GM21529 (cell line): ENCODE data around the gene METTL17.
"Not testable (repeated sequence)": the region's sequence is repeated elsewhere in the genome, so short reads cannot be mapped to it uniquely, and the experiment has no call there.

Experiments
- ATAC-seq: cut with Tn5 transposase; IDR thresholded peaks from one replicate; pipeline ENCODE4 v1.9.1; 2021; ENCODE audit not compliant: unreplicated experiment

METTL17 gene

GRCh38 chr14:20989471-20989786, 351 bp upstream of the METTL17 start:
- ATAC-seq: no peak

- no peak for ATAC-seq
Observed at GRCh38 chr14:20996521-20996920, 6.7 kb downstream of the METTL17 start.

- ATAC-seq: no peak
Observed at GRCh38 chr14:20997115-20997514, 7.3 kb downstream of the METTL17 start.

- no peak for ATAC-seq
Observed at GRCh38 chr14:20997564-20997963, 7.8 kb downstream of the METTL17 start.

DNA sequence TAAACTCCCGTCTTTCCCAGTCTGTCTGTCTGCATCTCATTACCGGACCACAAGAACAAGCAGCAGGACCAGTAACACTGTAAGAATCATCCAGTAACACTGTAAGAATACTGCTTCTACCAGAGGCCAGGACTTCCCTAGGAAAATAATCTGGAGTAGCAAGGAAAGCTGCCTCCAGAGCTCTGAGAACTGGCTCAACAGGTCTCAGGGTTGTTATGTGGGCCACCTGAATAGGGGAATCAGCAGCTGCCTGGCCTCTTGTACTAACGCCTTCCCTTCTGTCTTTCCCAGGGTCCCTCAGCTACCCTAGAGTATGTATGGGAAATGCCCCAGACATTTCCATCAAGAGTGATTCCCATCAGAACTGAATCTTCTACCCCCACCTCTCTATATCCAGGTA, 8.4 kb downstream of the METTL17 start:
- no peak for ATAC-seq

GRCh38 chr14:20998674-20999366, 9.0 kb downstream of the METTL17 start, which contains the start of gene SLC39A2:
Gene SLC39A2 (plus strand): TSS chr14:20999293. CDS start chr14:20999447, 154 bp downstream.
- ATAC-seq: no peak

- no peak for ATAC-seq
Observed at GRCh38 chr14:20999591-20999990, 9.8 kb downstream of the METTL17 start.

DNA sequence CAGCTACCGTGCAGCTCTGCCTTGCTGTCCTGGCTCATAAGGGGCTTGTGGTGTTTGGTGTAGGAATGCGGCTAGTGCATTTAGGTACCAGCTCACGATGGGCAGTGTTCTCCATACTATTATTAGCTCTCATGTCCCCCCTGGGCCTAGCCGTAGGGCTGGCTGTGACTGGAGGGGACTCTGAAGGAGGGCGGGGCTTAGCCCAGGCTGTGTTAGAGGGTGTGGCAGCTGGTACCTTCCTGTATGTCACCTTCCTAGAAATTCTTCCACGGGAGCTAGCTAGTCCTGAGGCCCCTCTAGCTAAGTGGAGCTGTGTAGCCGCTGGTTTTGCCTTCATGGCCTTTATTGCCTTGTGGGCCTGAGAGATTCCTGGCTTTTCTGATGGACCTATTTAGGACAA, 11.4 kb downstream of the METTL17 start:
- ATAC-seq: no peak

GRCh38 chr14:21003788-21004346, 14.1 kb downstream of the METTL17 start:
- no peak for ATAC-seq

DNA sequence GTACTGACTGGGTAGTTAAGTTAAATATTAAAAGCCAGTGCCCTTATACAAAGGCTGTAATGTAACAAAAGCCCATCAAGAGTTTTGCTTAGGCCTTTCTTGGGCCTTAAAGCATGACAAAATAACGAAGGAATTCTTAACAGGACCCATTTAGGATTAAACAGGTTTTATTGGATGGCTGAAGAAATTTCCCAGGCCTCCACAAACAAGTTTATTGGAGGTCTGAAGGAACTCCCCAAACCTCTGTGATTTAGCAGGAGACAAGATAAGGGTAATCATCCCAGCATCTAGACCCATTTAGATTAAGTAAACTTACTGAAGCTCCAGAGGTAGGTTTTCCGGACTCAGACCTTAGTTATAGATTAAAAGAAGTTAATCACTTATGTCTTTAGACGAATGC, 19.9 kb downstream of the METTL17 start:
- not testable (repeated sequence) for ATAC-seq

DNA sequence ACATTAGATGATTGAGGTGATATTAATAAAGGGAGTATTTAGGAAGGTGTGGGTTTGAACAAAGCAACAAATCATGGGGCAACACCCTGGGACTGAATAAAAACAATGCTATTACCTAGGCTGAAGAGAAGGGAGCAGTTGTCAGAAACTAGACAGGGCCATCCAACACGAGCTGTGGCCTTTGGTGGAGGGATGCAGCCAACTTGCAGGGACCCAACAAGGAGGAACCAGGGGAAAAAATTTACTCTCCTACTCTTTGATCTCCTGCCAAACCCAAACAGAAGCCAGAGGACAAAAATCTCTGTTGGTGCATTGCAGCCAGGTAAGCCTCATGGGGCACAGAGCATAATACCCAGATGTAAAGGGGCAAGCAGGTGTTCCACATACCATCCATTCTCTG, 21.4 kb downstream of the METTL17 start:
- ATAC-seq: no peak

- peak; percentile 57 for ATAC-seq
Observed at GRCh38 chr14:21014761-21015190, 25.0 kb downstream of the METTL17 start.

DNA sequence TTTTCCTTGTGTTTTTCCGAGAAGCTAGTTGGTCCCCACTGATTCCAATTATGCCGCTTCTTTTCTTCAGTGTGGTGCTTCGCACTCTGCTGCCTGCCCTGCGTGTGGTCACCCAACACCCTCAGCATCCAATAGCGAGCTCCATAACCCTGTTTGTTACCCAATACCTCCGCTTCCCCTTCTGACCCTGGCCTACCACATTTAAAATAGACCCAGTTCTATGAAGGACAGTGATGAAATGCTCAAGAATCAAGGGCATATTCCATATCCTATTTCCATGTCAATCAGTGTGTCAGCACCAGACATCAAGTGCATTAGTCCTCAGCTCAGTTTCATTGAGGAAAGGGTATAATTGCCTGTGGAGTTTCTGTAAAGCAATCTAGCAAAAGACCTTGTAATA, 25.5 kb downstream of the METTL17 start:
- ATAC-seq: no peak

DNA sequence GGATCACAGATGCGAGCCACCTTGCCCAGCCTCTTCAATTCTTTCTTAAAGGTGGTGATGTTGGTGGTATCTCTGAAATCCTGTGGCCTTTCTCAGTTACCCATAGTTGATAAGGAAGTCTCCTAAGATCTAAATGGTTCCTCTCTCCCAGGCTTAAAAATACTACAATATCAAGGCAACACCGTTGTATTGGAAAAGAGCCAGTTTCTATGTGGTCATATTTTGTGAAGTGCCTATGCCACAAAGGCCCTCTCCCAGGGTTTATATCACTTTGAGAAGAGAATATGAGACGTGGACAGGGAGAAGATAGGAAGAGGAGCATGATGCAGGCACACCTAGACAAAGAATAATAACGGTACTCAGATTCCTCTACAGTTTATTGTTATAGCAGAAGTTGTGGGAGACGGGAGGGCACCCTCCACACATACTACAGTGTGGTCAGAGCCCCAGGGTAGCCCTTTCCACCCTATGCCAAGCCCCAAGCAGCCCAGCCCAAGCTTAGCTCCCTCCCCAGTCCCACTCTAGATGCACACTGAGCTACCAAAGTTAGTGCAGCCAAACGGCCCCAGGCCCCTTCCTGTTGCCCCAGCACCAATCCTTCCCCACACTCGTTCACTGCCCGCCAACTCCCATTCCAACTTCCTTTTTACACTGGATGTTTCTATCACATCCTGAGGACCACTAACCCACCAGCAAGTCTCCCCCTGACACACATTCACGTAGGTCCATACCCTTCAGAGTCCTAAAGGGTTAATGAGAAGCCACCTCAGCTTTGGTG, 26.8 kb downstream of the METTL17 start:
- no peak for ATAC-seq

- ATAC-seq: no peak
Observed at GRCh38 chr14:21017528-21018245, 27.9 kb downstream of the METTL17 start.

- ATAC-seq: no peak
Observed at GRCh38 chr14:21018286-21018685, 28.5 kb downstream of the METTL17 start.

GRCh38 chr14:21018781-21019180, 29.0 kb downstream of the METTL17 start:
- ATAC-seq: no peak

GRCh38 chr14:21019366-21019765, 29.6 kb downstream of the METTL17 start:
- no peak for ATAC-seq

DNA sequence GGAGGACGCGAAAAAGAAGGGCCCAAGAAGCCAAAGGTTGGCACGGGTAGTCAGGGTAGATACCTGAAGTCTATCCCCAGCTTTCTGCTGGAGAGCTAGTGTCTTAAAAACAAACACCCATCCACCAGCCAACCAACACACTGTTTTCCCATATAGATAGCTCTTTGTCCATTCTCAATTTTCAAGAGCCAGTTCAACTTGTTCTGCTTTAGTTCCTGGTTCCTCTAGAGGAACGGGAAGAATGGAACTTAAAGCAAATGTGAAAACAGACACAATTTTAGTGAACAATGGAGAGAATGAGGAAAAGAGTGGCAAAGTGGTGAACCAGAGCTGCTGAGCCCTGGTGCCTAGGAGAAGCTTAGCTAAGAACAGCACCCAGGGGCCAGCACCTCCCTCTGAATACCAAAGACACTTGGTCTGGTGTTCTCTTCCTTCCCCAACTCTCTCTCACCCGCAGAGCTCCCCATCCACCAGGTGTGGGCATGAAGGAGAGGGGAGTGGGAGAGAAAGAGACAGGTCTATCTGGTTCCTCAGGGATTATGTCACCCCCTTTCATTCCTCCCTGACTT, 31.3 kb downstream of the METTL17 start:
- ATAC-seq: no peak

- no peak for ATAC-seq
Observed at GRCh38 chr14:21022686-21023085, 32.9 kb downstream of the METTL17 start.

DNA sequence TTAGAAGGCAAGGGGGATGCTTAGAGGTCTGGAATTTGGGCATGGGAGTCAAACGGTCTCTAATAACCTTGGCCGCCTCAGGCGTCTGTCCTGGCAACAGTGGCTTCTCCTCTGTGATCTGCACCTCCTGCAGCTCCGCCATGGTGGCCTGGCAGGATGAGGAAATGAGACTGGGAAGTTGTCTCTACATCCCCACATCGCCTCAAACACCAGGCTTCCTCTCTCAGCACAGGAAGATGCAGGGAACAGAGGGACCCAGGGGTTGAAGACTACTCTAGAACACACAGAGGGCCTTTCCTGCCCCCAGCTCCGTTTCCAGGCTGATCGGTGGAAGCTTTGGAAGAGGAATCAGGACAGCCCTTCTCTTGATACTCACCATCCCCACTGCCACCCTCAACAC, 33.4 kb downstream of the METTL17 start:
- no peak for ATAC-seq
